Esophagus muscularis mucosa (tissue), 4 donors: ENCODE results near the gene TTI1. TPM values are rescaled to one million over a fixed set of nuclear protein-coding genes. Genes with fewer than 3 reads are reported as not detected.

ENCODE experiments used
- DNase-seq: peaks from one replicate; pipeline ENCODE4 v3.0.0-alpha.2; 2017; ENCODE audit errors: extremely low spot score
- H3K27ac ChIP-seq, 4 donors: fragments of 200-600 bp; sonication (generic); replicated peaks in 1 of 4; 1 replicate in 3 of 4; 2 replicates in 1 of 4; pipeline ENCODE4 v1.5.1; 2016 to 2019; ENCODE audit warnings: mild to moderate bottlenecking in 1 of 4
- H3K27me3 ChIP-seq, 4 donors: fragments of 200-600 bp; sonication (generic); one replicate each; pipeline versions ENCODE4 v1.5.1 to v1.6.0; 2016 to 2019
- H3K36me3 ChIP-seq, 4 donors: fragments of 200-600 bp; sonication (generic); one replicate each; pipeline ENCODE4 v1.5.1; 2016 to 2019
- H3K4me1 ChIP-seq, 4 donors: fragments of 200-600 bp; sonication (generic); one replicate each; pipeline ENCODE4 v1.5.1; 2016 to 2019
- H3K4me3 ChIP-seq, 4 donors: fragments of 200-600 bp; sonication (generic); 1 replicate in 2 of 4; 2 replicates in 2 of 4; pipeline ENCODE4 v1.5.1; 2016 to 2019; ENCODE audit warnings: mild to moderate bottlenecking in 4 of 4, moderate library complexity in 1 of 4
- H3K9me3 ChIP-seq, 4 donors: fragments of 200-600 bp; sonication (generic); 1 replicate in 3 of 4; 2 replicates in 1 of 4; pipeline ENCODE4 v1.5.1; 2016 to 2019
- CTCF ChIP-seq, 3 experiments: fragments of 200-600 bp in 2 of 3; fragments of 450-650 bp in 1 of 3; sonication (generic) in 2 of 3; IDR thresholded peaks; one replicate each; pipeline ENCODE4 v1.5.1; 2017 to 2019; ENCODE audit warnings: antibody characterized with exemption in 3 of 3, mild to moderate bottlenecking in 2 of 3, moderate library complexity in 1 of 3
- EP300 ChIP-seq: sonication (generic); formaldehyde crosslinking; IDR thresholded peaks from one replicate; pipeline ENCODE4 v1.6.1; 2017; ENCODE audit warnings: antibody characterized with exemption
- POLR2A ChIP-seq: fragments of 450-650 bp; IDR thresholded peaks from one replicate; pipeline ENCODE4 v1.6.1; 2017; ENCODE audit warnings: antibody characterized with exemption, moderate library complexity, mild to moderate bottlenecking, low read depth
- POLR2AphosphoS5 ChIP-seq, 2 donors: sonication (generic); formaldehyde crosslinking; IDR thresholded peaks; one replicate each; pipeline ENCODE4 v1.6.1; 2017; ENCODE audit warnings: antibody characterized with exemption in 2 of 2
- WGBS: methylation state at CpG from one replicate; pipeline ENCODE4 v1.1.5; 2018; 5-methylcytosine and 5-hydroxymethylcytosine counted together
- intact Hi-C: fragments of 100-400 bp; cut with DNase I; formaldehyde crosslinking; loops from one replicate; pipeline ENCODE4 v1.15.1; 2023
- total RNA-seq, 4 donors: library from RNA; depleted of rRNA; stranded (reverse); fragments of >200 nt; gene quantifications; one replicate each; pipeline versions ENCODE4 v1.1.0 to v1.2.1, GENCODE V29; 2016

Gene TTI1
- total RNA-seq, 4 donors from 2014 or later, result 11.3 to 14.3 (median 12.4) TPM

GRCh38 chr20:37938954-37939353 is 94.3 kb downstream of the TTI1 start:
- Histone ChIP-seq H3K27ac (no peak overlapping the region), H3K9me3 (no peaks in the 10 kb centered on the region), H3K4me1 (no peaks in the 10 kb centered on the region), H3K27me3 (no peaks in the 10 kb centered on the region), H3K36me3 (no peaks in the 10 kb centered on the region), H3K4me3 (no peak overlapping the region)
- intact Hi-C loops, result no loop called here
- TF ChIP-seq POLR2AphosphoS5 (IDR thresholded peaks at IDR 0.05) (no peak), CTCF (IDR thresholded peaks at IDR 0.05) (no peak), EP300 (no peak)
- DNase-seq, result no peak
- WGBS, result 99% methylated on average over 9 of the region's 9 CpGs

DNA sequence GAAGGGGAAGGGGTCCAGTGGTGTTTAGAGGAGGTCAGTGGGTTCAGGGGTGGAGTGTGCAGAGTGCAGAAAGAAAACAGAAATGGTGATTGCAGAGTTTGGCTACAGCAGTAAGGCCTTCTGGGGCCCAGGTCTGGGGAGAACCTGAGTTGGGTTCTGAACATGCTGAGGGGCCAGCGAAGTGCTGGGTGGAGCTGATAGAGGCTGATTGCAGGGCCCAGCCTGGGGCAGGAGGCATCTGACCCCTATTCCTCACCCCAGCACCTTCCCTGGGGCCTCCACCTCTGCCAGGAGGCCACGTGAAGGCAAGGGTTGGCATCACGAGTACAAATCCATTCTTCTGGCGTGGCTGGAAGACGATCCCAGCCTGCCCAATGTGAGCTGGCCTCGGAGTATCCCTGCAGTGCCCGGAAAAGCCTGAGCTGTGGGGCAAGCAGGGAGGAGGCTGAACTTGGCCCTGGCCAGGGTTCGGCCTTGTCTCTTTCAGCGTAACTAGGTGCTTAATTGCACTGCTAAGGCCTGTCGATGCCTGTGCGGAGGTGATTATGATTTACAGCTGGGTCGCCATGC is 95.0 kb downstream of the TTI1 start:
- Histone ChIP-seq H3K27ac (no peak overlapping the region), H3K27me3 (no peaks in the 10 kb centered on the region), H3K36me3 (no peaks in the 10 kb centered on the region), H3K4me1 (no peaks in the 10 kb centered on the region), H3K9me3 (no peaks in the 10 kb centered on the region), H3K4me3 (no peak overlapping the region)
- WGBS, result 91% methylated on average over 5 of the region's 12 CpGs
- intact Hi-C loops, result no loop called here
- DNase-seq, result no peak
- TF ChIP-seq POLR2AphosphoS5 (IDR thresholded peaks at IDR 0.05) (no peak), CTCF (IDR thresholded peaks at IDR 0.05) (no peak), EP300 (no peak), POLR2A (no peak)

- H3K36me3 ChIP-seq, result no peaks in the 10 kb centered on the region
- H3K9me3 ChIP-seq, result no peaks in the 10 kb centered on the region
- DNase-seq, result no peak
- no peak overlapping the region for H3K27ac ChIP-seq
- WGBS, result 91% methylated on average over 4 of the region's 4 CpGs
- intact Hi-C loops, result no loop called here
- no peak for TF ChIP-seq CTCF (IDR thresholded peaks at IDR 0.05)
- TF ChIP-seq POLR2A, result no peak
- no peak for TF ChIP-seq EP300
- TF ChIP-seq POLR2AphosphoS5 (IDR thresholded peaks at IDR 0.05), result no peak
- H3K4me3 ChIP-seq, result no peak overlapping the region
- H3K27me3 ChIP-seq, result no peaks in the 10 kb centered on the region
- H3K4me1 ChIP-seq, result no peaks in the 10 kb centered on the region
Measured at GRCh38 chr20:37937686-37938085, 95.6 kb downstream of the TTI1 start.

GRCh38 chr20:37936451-37936850 is 96.8 kb downstream of the TTI1 start:
- no peaks in the 10 kb centered on the region for H3K9me3 ChIP-seq
- DNase-seq, result no peak
- TF ChIP-seq EP300 (no peak), CTCF (IDR thresholded peaks at IDR 0.05) (no peak), POLR2AphosphoS5 (IDR thresholded peaks at IDR 0.05) (no peak), POLR2A (no peak)
- H3K27me3 ChIP-seq, result no peaks in the 10 kb centered on the region
- WGBS, result 91% methylated on average over 8 of the region's 8 CpGs
- intact Hi-C loops, result no loop called here
- no peaks in the 10 kb centered on the region for H3K4me1 ChIP-seq
- H3K27ac ChIP-seq, result no peak overlapping the region
- H3K36me3 ChIP-seq, result no peaks in the 10 kb centered on the region
- H3K4me3 ChIP-seq, result no peak overlapping the region

GRCh38 chr20:37936041-37936440 is 97.2 kb downstream of the TTI1 start:
- H3K36me3 ChIP-seq, result no peaks in the 10 kb centered on the region
- no peak for TF ChIP-seq POLR2AphosphoS5 (IDR thresholded peaks at IDR 0.05)
- TF ChIP-seq EP300, result no peak
- no peak for TF ChIP-seq CTCF (IDR thresholded peaks at IDR 0.05)
- no peak for TF ChIP-seq POLR2A
- intact Hi-C loops, result no loop called here
- H3K4me1 ChIP-seq, result no peaks in the 10 kb centered on the region
- DNase-seq, result no peak
- no peak overlapping the region for H3K27ac ChIP-seq
- WGBS, result 94% methylated on average over 9 of the region's 10 CpGs
- H3K4me3 ChIP-seq, result no peak overlapping the region
- no peaks in the 10 kb centered on the region for H3K27me3 ChIP-seq
- no peaks in the 10 kb centered on the region for H3K9me3 ChIP-seq
